ENCODE measurements around the gene ZKSCAN1.

- TF ChIP-seq CTCF (IDR thresholded peaks at IDR 0.05; ENCODE audit: low read length) (peak; percentile 14; the same call in 1 of the 2 replicates), EZH2 (IDR thresholded peaks at IDR 0.05; ENCODE audit: borderline replicate concordance, low read length) (no peak)
Measured at GRCh38 chr7:99997545-99998137, 17.8 kb upstream of the ZKSCAN1 start.

Data from OCI-LY1 (cell line).